ENCODE data around the gene SIK3.
"Not testable (repeated sequence)": the region's sequence is repeated elsewhere in the genome, so short reads cannot be mapped to it uniquely, and the experiment has no call there.

Gene SIK3

GRCh38 chr11:117098269-117099232, at the start of gene SIK3:
TSS of gene SIK3 (minus strand) at chr11:117098428. CDS start at chr11:117098415, 13 bp downstream.
- peak; percentile 93 for DNase-seq (ENCODE audit: low spot score)

- DNase-seq (ENCODE audit: low spot score), result no peak
These were observed 48.3 kb upstream of the SIK3 start for GRCh38 chr11:117146521-117146920.

GRCh38 chr11:117145393-117145761, 47.1 kb upstream of the SIK3 start:
- no peak for DNase-seq (ENCODE audit: low spot score)

- peak; percentile 20 for DNase-seq (ENCODE audit: low spot score)
These were observed 46.5 kb upstream of the SIK3 start for GRCh38 chr11:117144477-117145392.

- DNase-seq (ENCODE audit: low spot score), result peak; percentile 95
These were observed 45.7 kb upstream of the SIK3 start, which contains the start of gene PAFAH1B2 for GRCh38 chr11:117143871-117144476. TSS of gene PAFAH1B2 (plus strand) at chr11:117144287. CDS start at chr11:117152448, 8,161 bp downstream.

- peak; percentile 14 for DNase-seq (ENCODE audit: low spot score)
These were observed 45.2 kb upstream of the SIK3 start for GRCh38 chr11:117143390-117143789.

GRCh38 chr11:117137223-117138086, 39.2 kb upstream of the SIK3 start:
- DNase-seq (ENCODE audit: low spot score), result not testable (repeated sequence)

GRCh38 chr11:117134979-117135378, 36.8 kb upstream of the SIK3 start:
- not testable (repeated sequence) for DNase-seq (ENCODE audit: low spot score)

GRCh38 chr11:117134431-117134830, 36.2 kb upstream of the SIK3 start:
- DNase-seq (ENCODE audit: low spot score), result no peak

- DNase-seq (ENCODE audit: low spot score), result no peak
These were observed 32.7 kb upstream of the SIK3 start for GRCh38 chr11:117130879-117131278.

- not testable (repeated sequence) for DNase-seq (ENCODE audit: low spot score)
These were observed 32.2 kb upstream of the SIK3 start for GRCh38 chr11:117130396-117130795.

- no peak for DNase-seq (ENCODE audit: low spot score)
These were observed 30.1 kb upstream of the SIK3 start for GRCh38 chr11:117128289-117128688.

GRCh38 chr11:117127171-117127901, 29.1 kb upstream of the SIK3 start:
- no peak for DNase-seq (ENCODE audit: low spot score)

GRCh38 chr11:117126223-117126965, 28.2 kb upstream of the SIK3 start:
- DNase-seq (ENCODE audit: low spot score), result no peak

- DNase-seq (ENCODE audit: low spot score), result no peak
These were observed 24.3 kb upstream of the SIK3 start for GRCh38 chr11:117122556-117122955.

- DNase-seq (ENCODE audit: low spot score), result no peak
These were observed 22.9 kb upstream of the SIK3 start for GRCh38 chr11:117121176-117121575.

GRCh38 chr11:117117681-117118080, 19.5 kb upstream of the SIK3 start:
- DNase-seq (ENCODE audit: low spot score), result no peak

GRCh38 chr11:117112939-117113338, 14.7 kb upstream of the SIK3 start:
- not testable (repeated sequence) for DNase-seq (ENCODE audit: low spot score)

- DNase-seq (ENCODE audit: low spot score), result not testable (repeated sequence)
These were observed 14.3 kb upstream of the SIK3 start for GRCh38 chr11:117112497-117112896.

Measured in CD4-positive, alpha-beta T cell treated with Interleukin-15 for 4 hours (primary cell).